ENCODE data around the gene SANBR. TPM values are rescaled to one million over a fixed set of nuclear protein-coding genes. Genes with fewer than 3 reads are reported as not detected.
A peak's percentile ranks its signal among the peaks of the same experiment; 100 is the strongest.

The SANBR gene
- total RNA-seq, 2 donors from 2014 or later, result 27.8 to 31.9 TPM

DNA sequence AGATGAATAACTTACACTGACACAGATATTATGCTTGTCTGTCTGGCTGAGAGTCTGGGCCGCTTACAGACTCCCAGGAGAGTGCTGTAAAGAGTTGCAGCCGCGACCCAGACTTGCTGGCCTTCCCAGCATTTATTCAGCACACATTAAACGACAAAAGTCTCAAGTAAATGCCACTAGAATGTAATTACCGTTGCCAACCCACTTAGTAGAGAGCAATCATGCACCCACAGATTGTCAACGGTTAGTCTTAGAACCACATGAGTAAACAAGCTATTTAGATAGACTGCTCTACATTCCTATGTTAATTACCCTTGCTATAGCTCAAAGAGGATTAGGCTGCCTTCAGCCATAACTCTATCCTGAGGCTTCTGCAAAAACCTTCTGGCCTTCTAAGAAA, 48.5 kb downstream of the SANBR start:
- Mint-ChIP-seq H3K4me1 (no peaks in the 10 kb centered on the region), H3K27ac (no peak overlapping the region), H3K9me3 (peaks cover 42% of the 10 kb centered on the region), H3K27me3 (ENCODE audit: insufficient read depth) (no peaks in the 10 kb centered on the region), H3K36me3 (ENCODE audit: low read depth) (peaks cover 84% of the 10 kb centered on the region), H3K4me3 (no peak overlapping the region)
- H3K4me3 ChIP-seq (ENCODE audit: low read length), result peak overlapping the region; percentile 27
- TF ChIP-seq, protein P1, sequence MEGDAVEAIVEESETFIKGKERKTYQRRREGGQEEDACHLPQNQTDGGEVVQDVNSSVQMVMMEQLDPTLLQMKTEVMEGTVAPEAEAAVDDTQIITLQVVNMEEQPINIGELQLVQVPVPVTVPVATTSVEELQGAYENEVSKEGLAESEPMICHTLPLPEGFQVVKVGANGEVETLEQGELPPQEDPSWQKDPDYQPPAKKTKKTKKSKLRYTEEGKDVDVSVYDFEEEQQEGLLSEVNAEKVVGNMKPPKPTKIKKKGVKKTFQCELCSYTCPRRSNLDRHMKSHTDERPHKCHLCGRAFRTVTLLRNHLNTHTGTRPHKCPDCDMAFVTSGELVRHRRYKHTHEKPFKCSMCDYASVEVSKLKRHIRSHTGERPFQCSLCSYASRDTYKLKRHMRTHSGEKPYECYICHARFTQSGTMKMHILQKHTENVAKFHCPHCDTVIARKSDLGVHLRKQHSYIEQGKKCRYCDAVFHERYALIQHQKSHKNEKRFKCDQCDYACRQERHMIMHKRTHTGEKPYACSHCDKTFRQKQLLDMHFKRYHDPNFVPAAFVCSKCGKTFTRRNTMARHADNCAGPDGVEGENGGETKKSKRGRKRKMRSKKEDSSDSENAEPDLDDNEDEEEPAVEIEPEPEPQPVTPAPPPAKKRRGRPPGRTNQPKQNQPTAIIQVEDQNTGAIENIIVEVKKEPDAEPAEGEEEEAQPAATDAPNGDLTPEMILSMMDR (conservative IDR thresholded peaks at IDR 0.05), result no peak
- H3K27me3 ChIP-seq (ENCODE audit: control insufficient read depth, insufficient read depth, low read length, poor library complexity, severe bottlenecking), result no peaks in the 10 kb centered on the region
- H3K27ac ChIP-seq (ENCODE audit: low read depth, low read length), result no peak overlapping the region
- WGBS, 2 experiments (ENCODE audit: insufficient coverage in 1 of 2, insufficient read length in 1 of 2), result 87 to 98% methylated on average over 6 of the region's 6 CpGs
- DNase-seq, result peak; percentile 50
- H3K9ac ChIP-seq (ENCODE audit: extremely low read depth, low read length, poor library complexity, severe bottlenecking), result no peak overlapping the region
- peaks cover 39% of the 10 kb centered on the region for H3K9me3 ChIP-seq (ENCODE audit: control insufficient read depth, low read length)
- peaks cover 84% of the 10 kb centered on the region for H3K36me3 ChIP-seq (ENCODE audit: control insufficient read depth, insufficient read depth, low read length)
- H3K4me1 ChIP-seq (ENCODE audit: control insufficient read depth, insufficient read depth, low read length), result no peaks in the 10 kb centered on the region

Other genes with a start within 250 kb of the SANBR start
- 10 to 100 TPM; 11.7 to 15.9 TPM for gene REL, start 184.3 kb upstream of the SANBR start, total RNA-seq
- gene PEX13, start 48.2 kb upstream of the SANBR start, total RNA-seq, result 10 to 100 TPM; 24.3 to 25.9 TPM
- 1 to 10 TPM; 3.9 to 6.1 TPM for gene PUS10, start 47.6 kb upstream of the SANBR start, total RNA-seq
- 10 to 100 TPM; 10.2 to 15.7 TPM for gene C2orf74, start 96.3 kb downstream of the SANBR start, total RNA-seq

Measured in endodermal cell (in vitro differentiated cells).